H9 (cell line): Measurements from ENCODE around the gene FAM237B. TPM values are rescaled to one million over a fixed set of nuclear protein-coding genes. Genes with fewer than 3 reads are reported as not detected.
A peak's percentile ranks its signal among the peaks of the same experiment; 100 is the strongest.

ENCODE experiments used
- DNase-seq: peaks from one replicate; pipeline ENCODE4 v3.0.0-alpha.2; 2017
- H2AFZ ChIP-seq: one replicate; pipeline ENCODE4 v1.6.1; 2013; ENCODE audit warnings: mild to moderate bottlenecking, low read length, control low read depth, moderate library complexity
- H2AK5ac ChIP-seq: 2 replicates; pipeline ENCODE4 v1.6.1; 2013; ENCODE audit warnings: low read length, control low read depth, mixed read lengths; ENCODE audit not compliant: insufficient read length
- H2BK120ac ChIP-seq: one replicate; pipeline ENCODE4 v1.6.1; 2013; ENCODE audit warnings: low read depth, mild to moderate bottlenecking, low read length, control low read depth, inconsistent platforms; ENCODE audit not compliant: poor library complexity, severe bottlenecking
- H2BK12ac ChIP-seq: 2 replicates; pipeline ENCODE4 v1.6.1; 2013; ENCODE audit warnings: low read length, control low read depth, mixed read lengths, low read depth; ENCODE audit not compliant: insufficient read length
- H2BK15ac ChIP-seq: 2 replicates; pipeline ENCODE4 v1.6.1; 2013; ENCODE audit warnings: low read depth, low read length, control low read depth
- H2BK20ac ChIP-seq: one replicate; pipeline ENCODE4 v1.6.1; 2013; ENCODE audit warnings: low read depth, mild to moderate bottlenecking, low read length, control low read depth, inconsistent platforms; ENCODE audit not compliant: poor library complexity, severe bottlenecking
- H2BK5ac ChIP-seq: 2 replicates; pipeline ENCODE4 v1.6.1; 2013; ENCODE audit warnings: low read length, control low read depth, mixed read lengths; ENCODE audit not compliant: insufficient read length
- H3K14ac ChIP-seq: 2 replicates; pipeline ENCODE4 v1.6.1; 2013; ENCODE audit warnings: low read length, control low read depth; ENCODE audit not compliant: insufficient read depth
- H3K18ac ChIP-seq: 2 replicates; pipeline ENCODE4 v1.6.1; 2013; ENCODE audit warnings: low read depth, mild to moderate bottlenecking, mixed read lengths, low read length, control low read depth; ENCODE audit not compliant: insufficient read length
- H3K23ac ChIP-seq: 2 replicates; pipeline ENCODE4 v1.6.1; 2013; ENCODE audit warnings: low read length, control low read depth, mixed read lengths, low read depth; ENCODE audit not compliant: insufficient read length
- H3K23me2 ChIP-seq: 2 replicates; pipeline ENCODE4 v1.6.1; 2013; ENCODE audit warnings: low read depth, mild to moderate bottlenecking, mixed read lengths, low read length, control low read depth; ENCODE audit not compliant: insufficient read length, poor library complexity, severe bottlenecking
- H3K27ac ChIP-seq: 2 replicates; pipeline ENCODE4 v1.5.1; 2013; ENCODE audit warnings: low read length, control low read depth, mixed read lengths, low read depth; ENCODE audit not compliant: insufficient read length
- H3K27me3 ChIP-seq: 2 replicates; pipeline ENCODE4 v1.6.1; 2013; ENCODE audit warnings: low read length, control low read depth, inconsistent platforms; ENCODE audit not compliant: insufficient read depth
- H3K4ac ChIP-seq: 2 replicates; pipeline ENCODE4 v1.6.1; 2013; ENCODE audit warnings: low read depth, mild to moderate bottlenecking, control low read depth, inconsistent platforms, low read length, moderate library complexity
- H3K4me1 ChIP-seq: 2 replicates; pipeline ENCODE4 v1.6.1; 2013; ENCODE audit warnings: low read length, control low read depth, inconsistent platforms; ENCODE audit not compliant: insufficient read depth
- H3K4me2 ChIP-seq: 2 replicates; pipeline ENCODE4 v1.6.1; 2013; ENCODE audit warnings: low read length, control low read depth, mixed read lengths; ENCODE audit not compliant: insufficient read length, insufficient read depth
- H3K56ac ChIP-seq: 2 replicates; pipeline ENCODE4 v1.6.1; 2013; ENCODE audit warnings: low read depth, mild to moderate bottlenecking, mixed read lengths, low read length, control low read depth; ENCODE audit not compliant: insufficient read length
- H3K79me1 ChIP-seq: 2 replicates; pipeline ENCODE4 v1.6.1; 2013; ENCODE audit warnings: low read depth, mild to moderate bottlenecking, moderate library complexity, low read length, control low read depth, inconsistent platforms; ENCODE audit not compliant: insufficient read depth, poor library complexity, severe bottlenecking
- H3K79me2 ChIP-seq: 2 replicates; pipeline ENCODE4 v1.6.1; 2013; ENCODE audit warnings: low read length, control low read depth, inconsistent platforms; ENCODE audit not compliant: insufficient read depth
- H3K9ac ChIP-seq: 2 replicates; pipeline ENCODE4 v1.6.1; 2013; ENCODE audit warnings: low read length, control low read depth, mixed read lengths; ENCODE audit not compliant: insufficient read length; ENCODE audit errors: extremely low read depth
- H3K9me3 ChIP-seq: one replicate; pipeline ENCODE4 v1.6.1; 2013; ENCODE audit warnings: low read depth, low read length, inconsistent platforms; ENCODE audit not compliant: control insufficient read depth
- H3T11ph ChIP-seq: one replicate; pipeline ENCODE4 v1.6.1; 2013; ENCODE audit warnings: mild to moderate bottlenecking, low read length, control low read depth, inconsistent platforms
- H4K20me1 ChIP-seq: one replicate; pipeline ENCODE4 v1.6.1; 2013; ENCODE audit not compliant: control insufficient read depth, insufficient read length, insufficient read depth
- H4K5ac ChIP-seq: 2 replicates; pipeline ENCODE4 v1.6.1; 2013; ENCODE audit warnings: low read depth, mild to moderate bottlenecking, mixed read lengths, low read length, control low read depth; ENCODE audit not compliant: insufficient read length
- H4K8ac ChIP-seq: replicated peaks from 2 replicates; pipeline ENCODE4 v1.6.1; 2013; ENCODE audit warnings: low read length, control low read depth, mixed read lengths, low read depth; ENCODE audit not compliant: insufficient read length
- H4K91ac ChIP-seq: 2 replicates; pipeline ENCODE4 v1.6.1; 2013; ENCODE audit warnings: low read depth, mild to moderate bottlenecking, moderate library complexity, mixed read lengths, low read length, control low read depth; ENCODE audit not compliant: insufficient read length
- H3K27ac Mint-ChIP-seq, 3 experiments: 2 replicates in 2 of 3; 3 replicates in 1 of 3; pipeline ENCODE4 v1.8.0; 2020 to 2021; ENCODE audit warnings: mixed read lengths in 3 of 3, mild to moderate bottlenecking in 1 of 3, moderate library complexity in 1 of 3
- H3K27me3 Mint-ChIP-seq: 2 replicates; pipeline ENCODE4 v1.8.0; 2021; ENCODE audit warnings: low read depth, mild to moderate bottlenecking, moderate library complexity, mixed read lengths
- H3K36me3 Mint-ChIP-seq, 3 experiments: 2 replicates in 2 of 3; 3 replicates in 1 of 3; pipeline ENCODE4 v1.8.0; 2020 to 2021; ENCODE audit warnings: low read depth in 3 of 3, mixed read lengths in 3 of 3; ENCODE audit not compliant: insufficient read depth in 1 of 3
- H3K4me1 Mint-ChIP-seq, 2 experiments: 2 replicates each; pipeline ENCODE4 v1.8.0; 2020; ENCODE audit warnings: mixed read lengths in 2 of 2
- H3K4me3 Mint-ChIP-seq, 2 experiments: 2 replicates in 1 of 2; 3 replicates in 1 of 2; pipeline ENCODE4 v1.8.0; 2020 to 2021; ENCODE audit warnings: mild to moderate bottlenecking in 2 of 2, mixed read lengths in 2 of 2, moderate library complexity in 1 of 2
- H3K9me3 Mint-ChIP-seq, 2 experiments: 2 replicates in 1 of 2; 3 replicates in 1 of 2; pipeline ENCODE4 v1.8.0; 2020; ENCODE audit warnings: mild to moderate bottlenecking in 2 of 2, mixed read lengths in 2 of 2, moderate library complexity in 1 of 2
- CTCF ChIP-seq: fragments of 200-600 bp; sonication (generic); conservative IDR thresholded peaks from 3 replicates; pipeline ENCODE4 v1.8.0; 2021; ENCODE audit warnings: antibody characterized with exemption, mild to moderate bottlenecking
- WGBS: extraction: QIAGEN DNeasy Blood & Tissue Kit; methylation state at CpG from one replicate; pipeline ENCODE4 v1.1.7; 2013; ENCODE audit warnings: missing lambda C conversion rate, low lambda C conversion rate, mixed read lengths; ENCODE audit not compliant: insufficient read length; ENCODE audit errors: extremely low coverage; 5-methylcytosine and 5-hydroxymethylcytosine counted together
- long read RNA-seq: library from polyadenylated mRNA; unstranded; transcript quantifications from one replicate; pipeline ENCODE4 v2.0.0, GENCODE V29; 2020
- total RNA-seq: library from RNA; stranded (reverse); gene quantifications from 2 replicates; pipeline ENCODE4 v1.2.1, GENCODE V29; 2021

The FAM237B gene
- total RNA-seq: not detected in 2 replicates
- long read RNA-seq: 0 reads

- Histone ChIP-seq H3K56ac (no peak within 1 kb of the TSS), H2BK120ac (no peak within 1 kb of the TSS), H2AFZ (no peak within 1 kb of the TSS), H3K4me1 (no peaks in the 10 kb centered on the region), H2BK20ac (no peak within 1 kb of the TSS), H3K9me3 (no peaks in the 10 kb centered on the region), H3K4ac (no peak within 1 kb of the TSS), H3K23me2 (peaks cover 5% of the 10 kb centered on the region), H3K79me2 (no peaks in the 10 kb centered on the region), H2BK5ac (no peak within 1 kb of the TSS), H3K27me3 (peaks cover 30% of the 10 kb centered on the region), H2AK5ac (no peak within 1 kb of the TSS), H4K5ac (no peak within 1 kb of the TSS), H3K27ac (no peak within 1 kb of the TSS), H3K18ac (no peak within 1 kb of the TSS), H4K20me1 (no peaks in the 10 kb centered on the region), H2BK15ac (no peak within 1 kb of the TSS), H3K79me1 (no peaks in the 10 kb centered on the region), H3K23ac (no peak within 1 kb of the TSS), H3K9ac (no peak within 1 kb of the TSS), H4K91ac (no peak within 1 kb of the TSS), H3T11ph (no peak within 1 kb of the TSS), H3K14ac (peak within 1 kb of the TSS; percentile 2; the same call in 1 of the 2 replicates), H4K8ac (no peak within 1 kb of the TSS), H2BK12ac (no peak within 1 kb of the TSS), H3K4me2 (peak within 1 kb of the TSS; percentile 41)
- DNase-seq: peak; percentile 49
- H3K27ac Mint-ChIP-seq: no peak within 1 kb of the TSS; a peak in 1 of 7 replicates
- peaks cover 9% of the 10 kb centered on the region in 2 experiments for H3K4me1 Mint-ChIP-seq
- no peaks in the 10 kb centered on the region; a peak in 1 of 7 replicates for H3K36me3 Mint-ChIP-seq
- WGBS: no CpG with 5 or more reads among the region's 62 CpGs
- TF ChIP-seq CTCF: no peak
- H3K4me3 Mint-ChIP-seq: peak within 1 kb of the TSS; percentile 59 to 79
- peaks cover 66% of the 10 kb centered on the region for H3K27me3 Mint-ChIP-seq
- H3K9me3 Mint-ChIP-seq: no peaks in the 10 kb centered on the region
Measured at GRCh38 chr7:90320801-90321494, at the start of gene FAM237B. Gene FAM237B (minus strand): TSS chr7:90321304. CDS start chr7:90319748, 1,556 bp downstream.
